Stimulated activated naive CD8-positive, alpha-beta T cell treated with anti-CD3 and anti-CD28 coated beads, Interleukin-15, amount 100 ng/mL, for 72 hours (primary cell): ENCODE data around the gene RXRA.

Experiments
- ATAC-seq: fragments of 150-1000 bp; cut with Tn5 transposase; 2 replicates; pipeline ENCODE4 v1.10.0; 2021; ENCODE audit warnings: mild to moderate bottlenecking, moderate library complexity
- DNase-seq, 2 donors: peaks; one replicate each; pipeline ENCODE4 v3.0.0; 2021 to 2022
- H3K27ac Mint-ChIP-seq, 2 donors: one replicate each; pipeline ENCODE4 v1.8.0; 2022; ENCODE audit warnings: mild to moderate bottlenecking in 2 of 2, mixed read lengths in 2 of 2, moderate library complexity in 2 of 2
- H3K27me3 Mint-ChIP-seq: one replicate; pipeline ENCODE4 v1.8.0; 2022; ENCODE audit warnings: mixed read lengths
- H3K4me1 Mint-ChIP-seq: one replicate; pipeline ENCODE4 v1.8.0; 2022; ENCODE audit warnings: mild to moderate bottlenecking, mixed read lengths
- H3K4me3 Mint-ChIP-seq, 2 donors: one replicate each; pipeline ENCODE4 v1.8.0; 2022; ENCODE audit warnings: mild to moderate bottlenecking in 2 of 2, mixed read lengths in 2 of 2, moderate library complexity in 1 of 2
- H3K9me3 Mint-ChIP-seq, 2 donors: one replicate each; pipeline ENCODE4 v1.8.0; 2022; ENCODE audit warnings: mixed read lengths in 2 of 2

RXRA gene

GRCh38 chr9:134367791-134368490 is 41.7 kb downstream of the RXRA start:
- Mint-ChIP-seq H3K4me3 (no peak overlapping the region), H3K4me1 (peaks cover 12% of the 10 kb centered on the region), H3K27me3 (peaks cover 6% of the 10 kb centered on the region), H3K27ac (no peak overlapping the region), H3K9me3 (no peaks in the 10 kb centered on the region)
- DNase-seq (no peak), ATAC-seq (no peak)

- Mint-ChIP-seq H3K4me1 (peaks cover 12% of the 10 kb centered on the region), H3K4me3 (no peak overlapping the region), H3K27ac (no peak overlapping the region), H3K27me3 (peaks cover 6% of the 10 kb centered on the region), H3K9me3 (no peaks in the 10 kb centered on the region)
- DNase-seq (no peak), ATAC-seq (no peak)
Observed at GRCh38 chr9:134368571-134368970, 42.3 kb downstream of the RXRA start.

GRCh38 chr9:134369416-134370212 is 43.4 kb downstream of the RXRA start:
- H3K4me3 Mint-ChIP-seq = no peak overlapping the region
- no peak overlapping the region for H3K27ac Mint-ChIP-seq
- H3K27me3 Mint-ChIP-seq = peaks cover 6% of the 10 kb centered on the region

GRCh38 chr9:134370213-134370492 is 43.9 kb downstream of the RXRA start:
- peaks cover 13% of the 10 kb centered on the region for H3K4me1 Mint-ChIP-seq
- peak overlapping the region in 1 of 2 donors; percentile 85 for H3K27ac Mint-ChIP-seq
- DNase-seq (no peak), ATAC-seq (no peak)
- H3K9me3 Mint-ChIP-seq = no peaks in the 10 kb centered on the region
- H3K4me3 Mint-ChIP-seq = no peak overlapping the region
- H3K27me3 Mint-ChIP-seq = peaks cover 6% of the 10 kb centered on the region

More at GRCh38 chr9:134369416-134370212, 43.4 kb downstream of the RXRA start:
- Mint-ChIP-seq H3K9me3 (no peaks in the 10 kb centered on the region), H3K4me1 (peaks cover 13% of the 10 kb centered on the region)
- DNase-seq (no peak), ATAC-seq (no peak)

- H3K4me3 Mint-ChIP-seq = no peak overlapping the region
- ATAC-seq (no peak), DNase-seq (no peak)
- H3K27ac Mint-ChIP-seq = peak overlapping the region in 1 of 2 donors; percentile 85
- peaks cover 12% of the 10 kb centered on the region for H3K4me1 Mint-ChIP-seq
- H3K9me3 Mint-ChIP-seq = no peaks in the 10 kb centered on the region
- peaks cover 6% of the 10 kb centered on the region for H3K27me3 Mint-ChIP-seq
Observed at GRCh38 chr9:134370638-134371037, 44.4 kb downstream of the RXRA start.

GRCh38 chr9:134371731-134372130 is 45.5 kb downstream of the RXRA start:
- H3K27ac Mint-ChIP-seq = no peak overlapping the region
- DNase-seq (no peak), ATAC-seq (no peak)
- no peak overlapping the region for H3K4me3 Mint-ChIP-seq
- no peaks in the 10 kb centered on the region for H3K9me3 Mint-ChIP-seq
- peaks cover 6% of the 10 kb centered on the region for H3K27me3 Mint-ChIP-seq
- H3K4me1 Mint-ChIP-seq = peaks cover 11% of the 10 kb centered on the region

GRCh38 chr9:134372581-134373267 is 46.5 kb downstream of the RXRA start:
- no peak for ATAC-seq
- H3K27ac Mint-ChIP-seq = peak overlapping the region in 1 of 2 donors; percentile 28
- peaks cover 11% of the 10 kb centered on the region for H3K4me1 Mint-ChIP-seq
- no peaks in the 10 kb centered on the region for H3K27me3 Mint-ChIP-seq
- H3K4me3 Mint-ChIP-seq = no peak overlapping the region
- DNase-seq = no peak
- H3K9me3 Mint-ChIP-seq = no peaks in the 10 kb centered on the region

- no peaks in the 10 kb centered on the region for H3K27me3 Mint-ChIP-seq
- no peak overlapping the region for H3K4me3 Mint-ChIP-seq
- ATAC-seq (no peak), DNase-seq (no peak)
- H3K4me1 Mint-ChIP-seq = peaks cover 11% of the 10 kb centered on the region
- no peaks in the 10 kb centered on the region for H3K9me3 Mint-ChIP-seq
- H3K27ac Mint-ChIP-seq = no peak overlapping the region
Observed at GRCh38 chr9:134373269-134373668, 47.0 kb downstream of the RXRA start.

GRCh38 chr9:134373953-134374300 is 47.7 kb downstream of the RXRA start:
- no peak for DNase-seq
- Mint-ChIP-seq H3K4me3 (no peak overlapping the region), H3K27ac (no peak overlapping the region), H3K9me3 (no peaks in the 10 kb centered on the region), H3K27me3 (no peaks in the 10 kb centered on the region), H3K4me1 (peaks cover 11% of the 10 kb centered on the region)
- ATAC-seq = no peak

- no peak for ATAC-seq
- Mint-ChIP-seq H3K9me3 (no peaks in the 10 kb centered on the region), H3K27me3 (no peaks in the 10 kb centered on the region), H3K4me1 (peaks cover 11% of the 10 kb centered on the region), H3K4me3 (no peak overlapping the region), H3K27ac (no peak overlapping the region)
- DNase-seq = no peak
Observed at GRCh38 chr9:134374301-134375010, 48.2 kb downstream of the RXRA start.

GRCh38 chr9:134375011-134375390 is 48.7 kb downstream of the RXRA start:
- DNase-seq (no peak), ATAC-seq (no peak)
- Mint-ChIP-seq H3K4me3 (no peak overlapping the region), H3K27me3 (no peaks in the 10 kb centered on the region), H3K9me3 (no peaks in the 10 kb centered on the region), H3K4me1 (peaks cover 11% of the 10 kb centered on the region), H3K27ac (no peak overlapping the region)

GRCh38 chr9:134375430-134376385 is 49.5 kb downstream of the RXRA start:
- Mint-ChIP-seq H3K4me3 (no peak overlapping the region), H3K27me3 (no peaks in the 10 kb centered on the region)
- DNase-seq = no peak

GRCh38 chr9:134376386-134377142 is 50.3 kb downstream of the RXRA start:
- peaks cover 7% of the 10 kb centered on the region for H3K27me3 Mint-ChIP-seq
- no peak overlapping the region for H3K4me3 Mint-ChIP-seq
- no peak for DNase-seq
- H3K27ac Mint-ChIP-seq = no peak overlapping the region
- H3K4me1 Mint-ChIP-seq = peaks cover 20% of the 10 kb centered on the region
- H3K9me3 Mint-ChIP-seq = no peaks in the 10 kb centered on the region
- no peak for ATAC-seq

More at GRCh38 chr9:134375430-134376385, 49.5 kb downstream of the RXRA start:
- no peak for ATAC-seq
- H3K9me3 Mint-ChIP-seq = no peaks in the 10 kb centered on the region
- peaks cover 11% of the 10 kb centered on the region for H3K4me1 Mint-ChIP-seq
- H3K27ac Mint-ChIP-seq = peak overlapping the region in 1 of 2 donors; percentile 46

- DNase-seq = no peak
- ATAC-seq = no peak
- Mint-ChIP-seq H3K4me1 (peaks cover 26% of the 10 kb centered on the region), H3K9me3 (no peaks in the 10 kb centered on the region), H3K27ac (no peak overlapping the region), H3K4me3 (no peak overlapping the region), H3K27me3 (peaks cover 13% of the 10 kb centered on the region)
Observed at GRCh38 chr9:134377143-134377484, 50.9 kb downstream of the RXRA start.
